Neural cell (in vitro differentiated cells): ENCODE results near the gene ADTRP. TPM values are rescaled to one million over a fixed set of nuclear protein-coding genes. Genes with fewer than 3 reads are reported as not detected.

Experiments
- H2AFZ ChIP-seq: fragments of 200-600, 300-800 bp; sonication (generic), shearing (Covaris generic); 2 replicates; pipeline ENCODE4 v1.6.0; 2014; ENCODE audit warnings: low read depth, mild to moderate bottlenecking, antibody characterized with exemption, low read length, moderate library complexity
- H3F3A ChIP-seq: fragments of 200-600 bp; shearing (Covaris generic); 2 replicates; pipeline ENCODE4 v1.6.1; 2016; ENCODE audit warnings: mild to moderate bottlenecking, moderate library complexity, mixed read lengths, antibody characterized with exemption, low read length; ENCODE audit not compliant: insufficient read depth, poor library complexity, severe bottlenecking
- H3K27ac ChIP-seq: fragments of 200-600, 300-800 bp; sonication (generic), shearing (Covaris generic); 2 replicates; pipeline ENCODE4 v1.5.1; 2014; ENCODE audit warnings: mild to moderate bottlenecking, low read length, moderate library complexity
- H3K27me3 ChIP-seq: fragments of 300-800, 200-600 bp; sonication (generic), shearing (Covaris generic); 2 replicates; pipeline ENCODE4 v1.6.0; 2014; ENCODE audit warnings: mild to moderate bottlenecking, low read depth, low read length, moderate library complexity; ENCODE audit not compliant: insufficient read depth
- H3K36me3 ChIP-seq: fragments of 300-800, 200-600 bp; sonication (generic), shearing (Covaris generic); 2 replicates; pipeline ENCODE4 v1.5.1; 2014; ENCODE audit warnings: mild to moderate bottlenecking, antibody characterized with exemption, low read length, moderate library complexity; ENCODE audit not compliant: insufficient read depth
- H3K4me2 ChIP-seq: fragments of 300-800, 200-600 bp; sonication (generic), shearing (Covaris generic); 2 replicates; pipeline ENCODE4 v1.6.0; 2014; ENCODE audit warnings: mild to moderate bottlenecking, low read length
- H3K4me3 ChIP-seq: fragments of 300-800, 200-600 bp; sonication (generic), shearing (Covaris generic); 2 replicates; pipeline ENCODE4 v1.5.1; 2014; ENCODE audit warnings: mild to moderate bottlenecking, low read length, moderate library complexity
- H3K79me2 ChIP-seq: fragments of 200-600 bp; shearing (Covaris generic); replicated peaks from 2 replicates; pipeline ENCODE4 v1.6.0; 2014; ENCODE audit warnings: mild to moderate bottlenecking, low read length, moderate library complexity; ENCODE audit not compliant: insufficient read depth
- H3K9ac ChIP-seq: fragments of 300-800, 200-600 bp; sonication (generic), shearing (Covaris generic); 2 replicates; pipeline ENCODE4 v1.6.1; 2016; ENCODE audit warnings: mild to moderate bottlenecking, low read length, mixed read lengths
- H3K9me2 ChIP-seq: fragments of 200-600 bp; shearing (Covaris generic); 2 replicates; pipeline ENCODE4 v1.6.1; 2016; ENCODE audit warnings: mild to moderate bottlenecking, low read length, mixed read lengths; ENCODE audit not compliant: insufficient read depth
- H3K9me3 ChIP-seq: fragments of 200-600, 300-800 bp; sonication (generic), shearing (Covaris generic); 2 replicates; pipeline ENCODE4 v1.6.1; 2016; ENCODE audit warnings: mild to moderate bottlenecking, mixed run types, low read length, moderate library complexity, mixed read lengths
- H4K20me1 ChIP-seq: fragments of 200-600 bp; shearing (Covaris generic); 2 replicates; pipeline ENCODE4 v1.6.1; 2016; ENCODE audit warnings: mild to moderate bottlenecking, mixed run types; ENCODE audit not compliant: insufficient read depth
- CTCF ChIP-seq: fragments of 450-650 bp; IDR thresholded peaks from 2 replicates; pipeline ENCODE4 v1.5.1; 2014; ENCODE audit warnings: antibody characterized with exemption, mild to moderate bottlenecking, moderate library complexity; ENCODE audit not compliant: poor library complexity, severe bottlenecking
- EP300 ChIP-seq: fragments of 450-650 bp; conservative IDR thresholded peaks from 2 replicates; pipeline ENCODE4 v1.6.1; 2014; ENCODE audit warnings: antibody characterized with exemption, mild to moderate bottlenecking, moderate library complexity; ENCODE audit not compliant: poor library complexity, severe bottlenecking
- EZH2 ChIP-seq: fragments of 200-600, 300-800 bp; shearing (Covaris generic), sonication (generic); IDR thresholded peaks from 2 replicates; pipeline ENCODE4 v1.6.1; 2014; ENCODE audit warnings: antibody characterized with exemption, low read length, borderline replicate concordance, mild to moderate bottlenecking; ENCODE audit not compliant: insufficient read depth, poor library complexity, severe bottlenecking
- MXI1 ChIP-seq: fragments of 450-650 bp; conservative IDR thresholded peaks from 2 replicates; pipeline ENCODE4 v1.6.1; 2014; ENCODE audit warnings: antibody characterized with exemption, mild to moderate bottlenecking; ENCODE audit not compliant: poor library complexity, severe bottlenecking
- POLR2AphosphoS5 ChIP-seq: IDR thresholded peaks from 2 replicates; pipeline ENCODE4 v1.6.1; 2012
- RAD21 ChIP-seq: fragments of 450-650 bp; conservative IDR thresholded peaks from 2 replicates; pipeline ENCODE4 v1.6.1; 2014; ENCODE audit warnings: antibody characterized with exemption, mild to moderate bottlenecking, moderate library complexity
- REST ChIP-seq: IDR thresholded peaks from 2 replicates; pipeline ENCODE4 v1.6.1; 2012; ENCODE audit warnings: borderline replicate concordance
- SMC3 ChIP-seq: fragments of 450-650 bp; conservative IDR thresholded peaks from 2 replicates; pipeline ENCODE4 v1.6.1; 2014; ENCODE audit warnings: antibody characterized with exemption, mild to moderate bottlenecking, moderate library complexity; ENCODE audit not compliant: poor library complexity
- TAF1 ChIP-seq: IDR thresholded peaks from 2 replicates; pipeline ENCODE4 v1.6.1; 2012; ENCODE audit warnings: low read depth
- polyA plus RNA-seq: library from polyadenylated mRNA; depleted of rRNA; stranded (reverse); fragments of >200 nt; gene quantifications from 2 replicates; pipeline ENCODE4 v1.2.3, GENCODE V29; 2014

Gene ADTRP
- polyA plus RNA-seq, 1 donor from 2014 or later, result not detected

GRCh38 chr6:11711003-11711983 is 67.3 kb downstream of the ADTRP start:
- H3K4me3 ChIP-seq, result peak overlapping the region; percentile 48
- H3K79me2 ChIP-seq, result no peaks in the 10 kb centered on the region
- H2AFZ ChIP-seq, result peak overlapping the region; percentile 0
- H3F3A ChIP-seq, result no peaks in the 10 kb centered on the region
- H3K9me2 ChIP-seq, result no peaks in the 10 kb centered on the region
- H3K27me3 ChIP-seq, result no peaks in the 10 kb centered on the region
- no peak overlapping the region for H3K27ac ChIP-seq
- peak overlapping the region; percentile 24 for H3K9ac ChIP-seq
- H4K20me1 ChIP-seq, result no peaks in the 10 kb centered on the region
- H3K9me3 ChIP-seq, result no peaks in the 10 kb centered on the region
- H3K36me3 ChIP-seq, result no peaks in the 10 kb centered on the region
- peak; percentile 30 for TF ChIP-seq REST
- TF ChIP-seq EP300, result peak; percentile 27
- TF ChIP-seq TAF1, result no peak
- no peak for TF ChIP-seq RAD21
- TF ChIP-seq SMC3, result peak; percentile 5
- TF ChIP-seq POLR2AphosphoS5, result peak; percentile 83
- TF ChIP-seq EZH2, result no peak
- peak overlapping the region; percentile 35 for H3K4me2 ChIP-seq

GRCh38 chr6:11710311-11710761 is 68.3 kb downstream of the ADTRP start:
- H3K9me2 ChIP-seq, result no peaks in the 10 kb centered on the region
- no peak overlapping the region for H3K4me3 ChIP-seq
- no peaks in the 10 kb centered on the region for H3K36me3 ChIP-seq
- no peaks in the 10 kb centered on the region for H3F3A ChIP-seq
- H3K79me2 ChIP-seq, result no peaks in the 10 kb centered on the region
- H4K20me1 ChIP-seq, result no peaks in the 10 kb centered on the region
- no peak overlapping the region for H3K9ac ChIP-seq
- no peak for TF ChIP-seq CTCF
- TF ChIP-seq EP300, result no peak
- no peak for TF ChIP-seq EZH2
- TF ChIP-seq MXI1, result no peak
- no peak for TF ChIP-seq TAF1
- TF ChIP-seq POLR2AphosphoS5, result no peak
- TF ChIP-seq REST, result no peak
- TF ChIP-seq RAD21, result no peak
- no peak for TF ChIP-seq SMC3
- H3K9me3 ChIP-seq, result no peaks in the 10 kb centered on the region
- H2AFZ ChIP-seq, result no peak overlapping the region
- H3K4me2 ChIP-seq, result no peak overlapping the region
- no peak overlapping the region for H3K27ac ChIP-seq
- H3K27me3 ChIP-seq, result peaks cover under 1% of the 10 kb centered on the region
